Retina (tissue), 1 donor: ENCODE data around the gene MTERF1.

Experiments used
- DNase-seq: peaks from one replicate; pipeline ENCODE4 v3.0.0-alpha.2; 2016

Gene MTERF1

GRCh38 chr7:91827169-91827568 is 53.3 kb downstream of the MTERF1 start:
- no peak for DNase-seq

GRCh38 chr7:91826377-91826776 is 54.1 kb downstream of the MTERF1 start:
- DNase-seq, result no peak

- DNase-seq, result no peak
Measured at GRCh38 chr7:91824201-91824600, 56.3 kb downstream of the MTERF1 start.
